ENCODE results near the gene CAPN5. TPM values are rescaled to one million over a fixed set of nuclear protein-coding genes. Genes with fewer than 3 reads are reported as not detected.
A peak's percentile ranks its signal among the peaks of the same experiment; 100 is the strongest.

The CAPN5 gene
- total RNA-seq, 1 donor from 2014 or later = 7.2 TPM

- ATAC-seq = no peak
Measured at GRCh38 chr11:77155556-77156130, 88.9 kb downstream of the CAPN5 start.

GRCh38 chr11:77156396-77157195 lies 89.8 kb downstream of the CAPN5 start:
- Histone ChIP-seq H3K27me3 (ENCODE audit: low read depth) (no peaks in the 10 kb centered on the region), H3K36me3 (no peaks in the 10 kb centered on the region), H3K27ac (no peak overlapping the region), H3K4me3 (no peak overlapping the region), H3K4me1 (no peaks in the 10 kb centered on the region), H3K9me3 (no peaks in the 10 kb centered on the region)
- TF ChIP-seq CTCF (IDR thresholded peaks at IDR 0.05) = no peak
- DNase-seq = no peak
- intact Hi-C loops (cut with DNase I) = no loop called here
- no peak for ATAC-seq

More at GRCh38 chr11:77155556-77156130, 88.9 kb downstream of the CAPN5 start:
- Histone ChIP-seq H3K36me3 (no peaks in the 10 kb centered on the region), H3K4me1 (no peaks in the 10 kb centered on the region), H3K9me3 (no peaks in the 10 kb centered on the region), H3K27ac (no peak overlapping the region), H3K27me3 (ENCODE audit: low read depth) (no peaks in the 10 kb centered on the region), H3K4me3 (no peak overlapping the region)
- no peak for TF ChIP-seq CTCF (IDR thresholded peaks at IDR 0.05)
- intact Hi-C loops (cut with DNase I) = no loop called here
- DNase-seq = no peak

- DNase-seq (peak; percentile 42), ATAC-seq (no peak)
- H3K4me3 ChIP-seq = no peak overlapping the region
- no peaks in the 10 kb centered on the region for H3K4me1 ChIP-seq
- no peaks in the 10 kb centered on the region for H3K36me3 ChIP-seq
- no peaks in the 10 kb centered on the region for H3K27me3 ChIP-seq (ENCODE audit: low read depth)
- intact Hi-C loops (cut with DNase I) = no loop called here
- H3K9me3 ChIP-seq = no peaks in the 10 kb centered on the region
- no peak overlapping the region for H3K27ac ChIP-seq
- TF ChIP-seq CTCF (IDR thresholded peaks at IDR 0.05) = no peak
Measured at GRCh38 chr11:77158041-77158695, 91.4 kb downstream of the CAPN5 start.

GRCh38 chr11:77159219-77159936 lies 92.6 kb downstream of the CAPN5 start:
- Histone ChIP-seq H3K4me1 (no peaks in the 10 kb centered on the region), H3K36me3 (no peaks in the 10 kb centered on the region), H3K27me3 (ENCODE audit: low read depth) (no peaks in the 10 kb centered on the region), H3K27ac (no peak overlapping the region), H3K9me3 (no peaks in the 10 kb centered on the region), H3K4me3 (no peak overlapping the region)
- no peak for TF ChIP-seq CTCF (IDR thresholded peaks at IDR 0.05)
- ATAC-seq = no peak
- intact Hi-C loops (cut with DNase I) = no loop called here
- DNase-seq = no peak

- no peak for TF ChIP-seq CTCF (IDR thresholded peaks at IDR 0.05)
Measured at GRCh38 chr11:77159937-77160495, 93.2 kb downstream of the CAPN5 start.

More at GRCh38 chr11:77159937-77160495, 93.2 kb downstream of the CAPN5 start:
- Histone ChIP-seq H3K27ac (no peak overlapping the region), H3K36me3 (no peaks in the 10 kb centered on the region), H3K27me3 (ENCODE audit: low read depth) (no peaks in the 10 kb centered on the region), H3K4me3 (no peak overlapping the region), H3K4me1 (no peaks in the 10 kb centered on the region), H3K9me3 (no peaks in the 10 kb centered on the region)
- DNase-seq (no peak), ATAC-seq (no peak)
- intact Hi-C loops (cut with DNase I) = no loop called here

Measured in lower lobe of right lung (tissue), 2 donors.